HG03457 (cell line): ENCODE measurements around the gene RFLNA.

Source experiments
- ATAC-seq: cut with Tn5 transposase; IDR thresholded peaks from one replicate; pipeline ENCODE4 v1.9.1; 2021; ENCODE audit warnings: moderate number of reproducible peaks; ENCODE audit not compliant: unreplicated experiment

RFLNA gene

GRCh38 chr12:124354400-124354799 lies 59.5 kb downstream of the RFLNA start:
- ATAC-seq, result no peak

GRCh38 chr12:124356221-124356620 lies 61.3 kb downstream of the RFLNA start:
- ATAC-seq, result no peak

GRCh38 chr12:124357616-124358015 lies 62.7 kb downstream of the RFLNA start:
- no peak for ATAC-seq

- ATAC-seq, result no peak
These were observed 63.7 kb downstream of the RFLNA start for GRCh38 chr12:124358572-124358971.

GRCh38 chr12:124359671-124360581 lies 65.0 kb downstream of the RFLNA start:
- no peak for ATAC-seq

- ATAC-seq, result no peak
These were observed 66.4 kb downstream of the RFLNA start for GRCh38 chr12:124361074-124361970.

- ATAC-seq, result no peak
These were observed 67.1 kb downstream of the RFLNA start for GRCh38 chr12:124361996-124362395.

- ATAC-seq, result no peak
These were observed 68.6 kb downstream of the RFLNA start for GRCh38 chr12:124363353-124363965.

- no peak for ATAC-seq
These were observed 69.7 kb downstream of the RFLNA start for GRCh38 chr12:124364543-124364942.
